ENCODE data around the gene CASKIN2. TPM values are rescaled to one million over a fixed set of nuclear protein-coding genes. Genes with fewer than 3 reads are reported as not detected.

Gene CASKIN2
- total RNA-seq, 1 experiment from 2014 or later: 40.0 TPM

DNA sequence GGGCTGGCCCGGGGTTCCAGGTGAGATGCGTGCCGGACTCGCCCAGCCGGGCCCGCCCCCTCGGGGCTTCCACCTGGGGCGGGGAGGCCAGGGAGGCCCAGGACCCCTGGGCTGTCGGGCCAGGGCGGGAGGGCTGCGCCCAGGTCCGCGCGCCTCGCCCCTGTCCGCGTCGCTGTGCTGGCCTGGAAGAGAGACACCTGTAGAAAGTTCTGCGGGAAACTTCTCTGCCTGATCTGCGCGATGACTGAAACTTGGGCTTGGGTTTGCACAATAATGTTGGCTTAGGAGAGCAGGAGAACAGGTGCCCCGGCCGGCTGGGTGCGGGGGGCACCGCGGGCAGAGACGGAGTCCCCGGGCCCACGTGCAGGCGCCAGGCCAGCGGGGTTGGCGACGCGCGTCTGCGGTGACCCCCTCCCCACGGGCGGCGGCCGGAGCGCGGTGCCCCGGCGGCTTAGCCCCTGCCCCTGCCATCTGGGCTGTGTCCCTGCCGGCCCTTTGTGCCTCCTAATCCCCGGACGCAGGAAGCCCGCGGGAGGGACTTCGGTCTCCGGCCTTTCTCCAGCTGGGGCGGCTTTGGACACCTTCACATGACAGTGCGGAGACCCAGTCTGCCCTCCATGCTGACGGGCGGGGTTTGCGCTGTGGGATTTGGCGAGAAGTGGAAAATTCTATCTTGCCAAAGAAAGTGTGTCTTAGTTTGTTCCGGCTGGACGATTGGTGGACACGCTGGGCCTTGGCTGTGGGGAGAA, 10.6 kb upstream of the CASKIN2 start:
- CTCF ChIA-PET: interaction anchor here (0.5 to 1.9 kb wide), 8 partner anchors 10 to 286 kb away, joined by 3 to 8 read pairs (median 6); partner anchors contain the start of genes SMIM5 and TSEN54

DNA sequence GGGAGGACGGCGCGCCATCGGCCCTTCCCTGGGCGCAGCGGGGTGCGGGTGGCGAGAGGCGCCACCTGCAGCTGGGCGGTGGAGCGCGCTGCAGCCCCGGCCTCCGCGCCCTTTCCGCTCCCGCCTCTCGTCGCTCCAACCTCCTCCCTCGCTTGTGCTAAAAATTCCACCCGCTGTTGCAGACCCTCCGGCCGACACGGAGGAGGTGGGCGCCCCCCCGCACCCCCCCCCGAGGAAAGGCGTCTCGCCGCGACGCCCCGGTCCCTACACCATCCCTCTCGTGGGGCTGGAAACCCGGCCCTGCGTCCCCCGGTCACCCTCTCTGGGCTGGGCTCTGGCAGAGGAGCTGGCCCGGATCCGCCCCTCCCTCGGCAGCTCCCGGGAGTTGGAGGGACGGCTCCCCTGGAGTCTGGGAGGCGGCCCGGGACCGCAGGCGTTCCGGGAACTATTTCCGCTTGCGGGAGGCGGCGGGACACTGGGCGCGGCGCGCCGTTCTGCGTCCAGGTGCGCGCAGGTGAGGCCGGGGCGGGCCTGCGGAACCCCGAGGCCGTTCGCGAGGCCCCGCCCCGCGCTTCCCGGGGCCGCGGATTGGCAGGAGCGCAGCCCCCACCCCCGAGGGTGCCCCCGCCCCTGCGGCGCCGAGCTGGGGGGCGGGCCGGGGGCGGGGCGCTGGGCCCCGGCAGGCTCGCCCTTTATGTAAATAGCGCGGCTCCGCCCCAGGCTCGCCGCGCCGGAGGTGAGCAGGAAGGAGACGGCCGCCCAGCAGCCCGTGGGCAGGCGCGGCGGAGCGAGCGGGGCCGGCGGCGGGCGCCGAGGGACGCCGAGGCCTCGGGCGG, 9.9 kb upstream of the CASKIN2 start, which contains the start of gene LLGL2:
TSS of gene LLGL2 (plus strand) at position 728 of the 836 bp plus-strand sequence. CDS start 17,730 bp downstream, outside the sequence.
- ChIA-PET POLR2A (interaction anchor here (0.6 to 0.7 kb wide), 4 partner anchors 9 to 265 kb away, joined by 3 to 11 read pairs (median 5); no protein-coding TSS in a partner anchor), CTCF (interaction anchor here (0.6 to 1.9 kb wide), 11 partner anchors 9 to 683 kb away, joined by 3 to 10 read pairs (median 6); partner anchors contain the start of genes SMIM5 and TSEN54)
- Histone ChIP-seq H3K9me3 (ENCODE audit: control insufficient read depth, insufficient read depth, low read depth, low read length) (no peaks in the 10 kb centered on the region), H3K4me3 (ENCODE audit: low read depth in 2 of 2, low read length in 2 of 2) (peak within 1 kb of the TSS; percentile 68 to 75), H3K27ac (ENCODE audit: low read length) (peak within 1 kb of the TSS; percentile 81), H3K27me3 (ENCODE audit: control insufficient read depth, insufficient read depth, low read length) (no peaks in the 10 kb centered on the region), H3K36me3 (ENCODE audit: control insufficient read depth, insufficient read depth, low read length) (peaks cover 2% of the 10 kb centered on the region; the same call in 1 of the 2 replicates), H3K4me1 (ENCODE audit: control insufficient read depth, insufficient read depth, low read length) (peaks cover 13% of the 10 kb centered on the region)
- in situ Hi-C loops (cut with HindIII; ENCODE audit: low pct_unique_long_range_greater_than_20kb, low sequenced_read_pairs): no loop called here
- intact Hi-C loops (cut with micrococcal nuclease; ENCODE audit: unreplicated experiment): no loop called here
- TF ChIP-seq, protein P1, sequence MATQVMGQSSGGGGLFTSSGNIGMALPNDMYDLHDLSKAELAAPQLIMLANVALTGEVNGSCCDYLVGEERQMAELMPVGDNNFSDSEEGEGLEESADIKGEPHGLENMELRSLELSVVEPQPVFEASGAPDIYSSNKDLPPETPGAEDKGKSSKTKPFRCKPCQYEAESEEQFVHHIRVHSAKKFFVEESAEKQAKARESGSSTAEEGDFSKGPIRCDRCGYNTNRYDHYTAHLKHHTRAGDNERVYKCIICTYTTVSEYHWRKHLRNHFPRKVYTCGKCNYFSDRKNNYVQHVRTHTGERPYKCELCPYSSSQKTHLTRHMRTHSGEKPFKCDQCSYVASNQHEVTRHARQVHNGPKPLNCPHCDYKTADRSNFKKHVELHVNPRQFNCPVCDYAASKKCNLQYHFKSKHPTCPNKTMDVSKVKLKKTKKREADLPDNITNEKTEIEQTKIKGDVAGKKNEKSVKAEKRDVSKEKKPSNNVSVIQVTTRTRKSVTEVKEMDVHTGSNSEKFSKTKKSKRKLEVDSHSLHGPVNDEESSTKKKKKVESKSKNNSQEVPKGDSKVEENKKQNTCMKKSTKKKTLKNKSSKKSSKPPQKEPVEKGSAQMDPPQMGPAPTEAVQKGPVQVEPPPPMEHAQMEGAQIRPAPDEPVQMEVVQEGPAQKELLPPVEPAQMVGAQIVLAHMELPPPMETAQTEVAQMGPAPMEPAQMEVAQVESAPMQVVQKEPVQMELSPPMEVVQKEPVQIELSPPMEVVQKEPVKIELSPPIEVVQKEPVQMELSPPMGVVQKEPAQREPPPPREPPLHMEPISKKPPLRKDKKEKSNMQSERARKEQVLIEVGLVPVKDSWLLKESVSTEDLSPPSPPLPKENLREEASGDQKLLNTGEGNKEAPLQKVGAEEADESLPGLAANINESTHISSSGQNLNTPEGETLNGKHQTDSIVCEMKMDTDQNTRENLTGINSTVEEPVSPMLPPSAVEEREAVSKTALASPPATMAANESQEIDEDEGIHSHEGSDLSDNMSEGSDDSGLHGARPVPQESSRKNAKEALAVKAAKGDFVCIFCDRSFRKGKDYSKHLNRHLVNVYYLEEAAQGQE (IDR thresholded peaks at IDR 0.05; ENCODE audit: insufficient read depth in 1 of 2, low read depth in 2 of 2, low read length in 1 of 2): peak; percentile 14 to 76; a peak in 2 of 4 replicates
- TF ChIP-seq POLR2AphosphoS5 (IDR thresholded peaks at IDR 0.05; ENCODE audit: low read depth, low read length) (peak; percentile 40; the same call in 1 of the 2 replicates), TCF7L2 (IDR thresholded peaks at IDR 0.05; ENCODE audit: low read depth, low read length) (no peak), SIN3A (IDR thresholded peaks at IDR 0.05; ENCODE audit: borderline replicate concordance, insufficient read depth, low read depth, low read length) (0 out of 2 replicates have a peak, but pooled peaks have one; percentile 50)
- TF ChIP-seq, protein P2, sequence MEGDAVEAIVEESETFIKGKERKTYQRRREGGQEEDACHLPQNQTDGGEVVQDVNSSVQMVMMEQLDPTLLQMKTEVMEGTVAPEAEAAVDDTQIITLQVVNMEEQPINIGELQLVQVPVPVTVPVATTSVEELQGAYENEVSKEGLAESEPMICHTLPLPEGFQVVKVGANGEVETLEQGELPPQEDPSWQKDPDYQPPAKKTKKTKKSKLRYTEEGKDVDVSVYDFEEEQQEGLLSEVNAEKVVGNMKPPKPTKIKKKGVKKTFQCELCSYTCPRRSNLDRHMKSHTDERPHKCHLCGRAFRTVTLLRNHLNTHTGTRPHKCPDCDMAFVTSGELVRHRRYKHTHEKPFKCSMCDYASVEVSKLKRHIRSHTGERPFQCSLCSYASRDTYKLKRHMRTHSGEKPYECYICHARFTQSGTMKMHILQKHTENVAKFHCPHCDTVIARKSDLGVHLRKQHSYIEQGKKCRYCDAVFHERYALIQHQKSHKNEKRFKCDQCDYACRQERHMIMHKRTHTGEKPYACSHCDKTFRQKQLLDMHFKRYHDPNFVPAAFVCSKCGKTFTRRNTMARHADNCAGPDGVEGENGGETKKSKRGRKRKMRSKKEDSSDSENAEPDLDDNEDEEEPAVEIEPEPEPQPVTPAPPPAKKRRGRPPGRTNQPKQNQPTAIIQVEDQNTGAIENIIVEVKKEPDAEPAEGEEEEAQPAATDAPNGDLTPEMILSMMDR (IDR thresholded peaks at IDR 0.05): no peak; the same call in 1 of the 2 replicates
- ATAC-seq: peak; percentile 88
- DNase-seq (ENCODE audit: low read depth, low spot score): no peak
- BruUV-seq (replicated peaks): no TSS peak

More for the DNA sequence above, 10.6 kb upstream of the CASKIN2 start:
- Histone ChIP-seq H3K4me1 (ENCODE audit: control insufficient read depth, insufficient read depth, low read length) (peaks cover 17% of the 10 kb centered on the region), H3K4me3 (ENCODE audit: low read depth in 2 of 2, low read length in 2 of 2) (peak overlapping the region; percentile 68 to 75), H3K27me3 (ENCODE audit: control insufficient read depth, insufficient read depth, low read length) (no peaks in the 10 kb centered on the region), H3K9me3 (ENCODE audit: control insufficient read depth, insufficient read depth, low read depth, low read length) (no peaks in the 10 kb centered on the region), H3K36me3 (ENCODE audit: control insufficient read depth, insufficient read depth, low read length) (peaks cover 2% of the 10 kb centered on the region; the same call in 1 of the 2 replicates), H3K27ac (ENCODE audit: low read length) (peak overlapping the region; percentile 81)
- BruUV-seq (replicated peaks): no TSS peak
- in situ Hi-C loops (cut with HindIII; ENCODE audit: low pct_unique_long_range_greater_than_20kb, low sequenced_read_pairs): no loop called here
- POLR2A ChIA-PET: no interaction called here
- intact Hi-C loops (cut with micrococcal nuclease; ENCODE audit: unreplicated experiment): no loop called here
- ATAC-seq: peak; percentile 60
- TF ChIP-seq POLR2AphosphoS5 (IDR thresholded peaks at IDR 0.05; ENCODE audit: low read depth, low read length): no peak
- TF ChIP-seq, protein P2 (IDR thresholded peaks at IDR 0.05): no peak
- 0 out of 2 replicates have a peak, but pooled peaks have one; percentile 2 for TF ChIP-seq SIN3A (IDR thresholded peaks at IDR 0.05; ENCODE audit: borderline replicate concordance, insufficient read depth, low read depth, low read length)
- TF ChIP-seq TCF7L2 (IDR thresholded peaks at IDR 0.05; ENCODE audit: low read depth, low read length): no peak
- no peak for DNase-seq (ENCODE audit: low read depth, low spot score)

Data from Panc1 (cell line).